Smooth muscle cell (in vitro differentiated cells): ENCODE results near the gene CALM3. TPM values are rescaled to one million over a fixed set of nuclear protein-coding genes. Genes with fewer than 3 reads are reported as not detected.
"Not testable (repeated sequence)": the region's sequence is repeated elsewhere in the genome, so short reads cannot be mapped to it uniquely, and the experiment has no call there.

Experiments
- DNase-seq: peaks from one replicate; lab custom pipeline; 2025; ENCODE audit not compliant: unreplicated experiment; lab: John Stamatoyannopoulos, UW
- H2AFZ ChIP-seq: fragments of 200-600 bp; sonication (generic); 2 replicates; pipeline ENCODE4 v1.6.0; 2016; ENCODE audit warnings: antibody characterized with exemption, low read depth, mild to moderate bottlenecking
- H3F3A ChIP-seq: fragments of 200-600 bp; sonication (generic); 2 replicates; pipeline ENCODE4 v1.6.0; 2017; ENCODE audit warnings: antibody characterized with exemption, low read depth
- H3K27ac ChIP-seq: fragments of 200-600 bp; sonication (generic); 2 replicates; pipeline ENCODE4 v1.5.1; 2016; ENCODE audit warnings: low read depth, mild to moderate bottlenecking
- H3K27me3 ChIP-seq: fragments of 200-600 bp; sonication (generic); 2 replicates; pipeline ENCODE4 v1.6.1; 2016; ENCODE audit warnings: low read depth, mild to moderate bottlenecking
- H3K36me3 ChIP-seq: fragments of 200-600 bp; sonication (generic); 2 replicates; pipeline ENCODE4 v1.5.1; 2016; ENCODE audit warnings: low read depth
- H3K4me1 ChIP-seq: fragments of 200-600 bp; sonication (generic); 2 replicates; pipeline ENCODE4 v1.5.1; 2016; ENCODE audit warnings: low read depth
- H3K4me2 ChIP-seq: fragments of 200-600 bp; sonication (generic); 2 replicates; pipeline ENCODE4 v1.6.0; 2016; ENCODE audit warnings: mild to moderate bottlenecking
- H3K4me3 ChIP-seq: fragments of 200-600 bp; sonication (generic); 2 replicates; pipeline ENCODE4 v1.5.1; 2016; ENCODE audit warnings: mild to moderate bottlenecking
- H3K79me2 ChIP-seq: fragments of 200-600 bp; sonication (generic); 2 replicates; pipeline ENCODE4 v1.6.0; 2016; ENCODE audit warnings: low read depth, mild to moderate bottlenecking
- H3K9ac ChIP-seq: fragments of 200-600 bp; sonication (generic); 2 replicates; pipeline ENCODE4 v1.6.0; 2016; ENCODE audit warnings: low read depth
- H3K9me3 ChIP-seq: fragments of 200-600 bp; sonication (generic); replicated peaks from 2 replicates; pipeline ENCODE4 v1.5.1; 2016; ENCODE audit warnings: low read depth
- H4K20me1 ChIP-seq: fragments of 200-600 bp; sonication (generic); 2 replicates; pipeline ENCODE4 v1.6.0; 2016; ENCODE audit warnings: low read depth
- CTCF ChIP-seq: fragments of 200-600 bp; sonication (generic); IDR thresholded peaks from 2 replicates; pipeline ENCODE4 v1.5.1; 2017; ENCODE audit warnings: borderline replicate concordance, mild to moderate bottlenecking, antibody characterized with exemption; ENCODE audit not compliant: insufficient read depth, poor library complexity, severe bottlenecking
- WGBS: methylation state at CpG from one replicate; pipeline ENCODE4 v1.1.7; 2016; ENCODE audit warnings: low lambda C conversion rate; 5-methylcytosine and 5-hydroxymethylcytosine counted together
- polyA plus RNA-seq: library from polyadenylated mRNA; unstranded; fragments of >200 nt; fragmentation: Nextera tagmentation; extraction: Ambion mirVana; gene quantifications from 2 replicates; pipeline ENCODE4 v1.2.1, GENCODE V29; 2016
- total RNA-seq: library from RNA; depleted of rRNA; stranded (reverse); fragments of >200 nt; gene quantifications from 2 replicates; pipeline ENCODE4 v1.2.3, GENCODE V29; 2014

Gene CALM3
- total and polyA plus RNA-seq, 2 experiments from 2014 or later: 172 to 183 TPM

DNA sequence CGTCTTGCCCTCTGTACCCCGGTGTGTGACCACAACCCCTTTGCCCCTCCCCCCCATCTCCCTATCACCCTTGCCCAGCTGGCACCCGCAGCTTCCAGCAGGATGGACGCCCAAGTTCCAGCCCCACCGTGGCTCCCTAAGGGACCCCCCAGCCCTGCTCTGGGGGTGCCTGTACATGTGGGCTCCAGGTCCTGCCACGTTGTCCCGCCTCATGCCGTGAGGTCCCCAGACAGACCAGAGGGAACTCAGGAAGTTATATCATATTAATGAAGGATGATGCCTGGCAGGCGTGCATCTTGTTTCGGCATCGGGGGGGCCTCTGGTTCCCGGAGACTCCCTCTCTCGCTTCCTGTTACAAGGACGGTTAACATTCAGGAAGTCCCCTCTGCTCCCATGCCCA is 25.3 kb downstream of the CALM3 start:
- Histone ChIP-seq H4K20me1 (no peaks in the 10 kb centered on the region), H3K9me3 (no peaks in the 10 kb centered on the region), H3K9ac (no peak overlapping the region), H2AFZ (no peak overlapping the region), H3K4me1 (peaks cover 9% of the 10 kb centered on the region), H3K4me2 (no peak overlapping the region), H3K4me3 (no peak overlapping the region), H3K27ac (no peak overlapping the region), H3K79me2 (no peaks in the 10 kb centered on the region), H3F3A (peaks cover 6% of the 10 kb centered on the region), H3K36me3 (no peaks in the 10 kb centered on the region), H3K27me3 (no peaks in the 10 kb centered on the region)
- DNase-seq: no peak
- no peak for TF ChIP-seq CTCF
- 93% methylated on average over 14 of the region's 14 CpGs for WGBS

DNA sequence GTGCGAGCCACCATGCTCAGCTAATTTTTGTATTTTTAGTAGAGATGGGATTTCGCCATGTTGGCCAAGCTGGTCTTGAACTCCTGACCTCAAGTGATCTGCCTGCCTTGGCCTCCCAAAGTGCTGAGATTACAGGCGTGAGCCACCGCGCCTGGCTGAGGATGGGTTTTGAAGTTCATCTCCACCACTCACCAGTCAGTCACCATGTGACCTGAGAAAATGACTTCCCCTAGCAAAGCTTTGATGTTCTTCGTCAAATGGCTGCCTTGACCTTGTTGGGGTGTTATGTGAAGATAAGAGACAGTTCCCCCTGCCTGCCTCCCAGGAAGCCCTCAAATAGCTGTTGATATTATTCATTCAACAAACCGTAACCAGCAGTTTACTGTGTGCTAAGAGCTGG is 27.8 kb downstream of the CALM3 start:
- H3F3A ChIP-seq, H3K36me3 ChIP-seq, H3K4me3 ChIP-seq, H4K20me1 ChIP-seq, DNase-seq, H2AFZ ChIP-seq, H3K27ac ChIP-seq, H3K9me3 ChIP-seq, H3K9ac ChIP-seq, H3K79me2 ChIP-seq, H3K27me3 ChIP-seq, H3K4me2 ChIP-seq: not testable (repeated sequence)
- WGBS: 81% methylated on average over 7 of the region's 7 CpGs
- H3K4me1 ChIP-seq: peaks cover 12% of the 10 kb centered on the region

DNA sequence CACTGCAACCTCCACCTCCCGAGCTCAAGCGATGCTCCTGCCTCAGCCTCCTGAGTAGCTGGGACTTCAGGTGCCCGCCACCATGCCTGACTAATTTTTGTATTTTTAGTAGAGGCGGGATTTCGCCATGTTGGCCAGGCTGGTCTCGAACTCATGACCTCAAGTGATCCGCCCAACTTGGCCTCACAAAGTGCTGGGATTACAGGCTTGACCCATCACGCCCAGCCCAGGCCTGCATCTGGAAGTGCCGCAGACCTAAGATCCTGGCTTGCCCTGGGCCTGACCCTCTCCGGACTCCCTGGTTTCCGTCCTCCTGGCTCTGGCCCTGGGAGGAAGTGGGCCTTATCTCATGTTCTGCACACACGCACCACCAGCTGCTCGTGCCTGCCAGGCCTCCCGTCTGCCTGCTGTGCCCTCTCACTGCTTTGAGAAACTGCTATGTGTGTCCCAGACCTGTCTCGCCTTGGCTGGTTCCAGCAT is 28.5 kb downstream of the CALM3 start:
- Histone ChIP-seq H3K4me3 (no peak overlapping the region), H3K4me1 (peaks cover 12% of the 10 kb centered on the region), H3K79me2 (no peaks in the 10 kb centered on the region), H2AFZ (no peak overlapping the region), H3K4me2 (no peak overlapping the region), H3K9ac (no peak overlapping the region), H3K27ac (no peak overlapping the region), H3K36me3 (no peaks in the 10 kb centered on the region), H3K27me3 (peaks cover 3% of the 10 kb centered on the region), H3K9me3 (no peaks in the 10 kb centered on the region), H3F3A (peaks cover 6% of the 10 kb centered on the region), H4K20me1 (no peaks in the 10 kb centered on the region)
- DNase-seq: no peak
- 63% methylated on average over 15 of the region's 15 CpGs for WGBS
- no peak for TF ChIP-seq CTCF

- Histone ChIP-seq H2AFZ (peak overlapping the region; percentile 16), H3K27me3 (peaks cover 10% of the 10 kb centered on the region), H4K20me1 (no peaks in the 10 kb centered on the region), H3K9me3 (no peaks in the 10 kb centered on the region), H3K27ac (no peak overlapping the region), H3K79me2 (no peaks in the 10 kb centered on the region), H3K36me3 (no peaks in the 10 kb centered on the region), H3K9ac (no peak overlapping the region), H3K4me1 (peaks cover 12% of the 10 kb centered on the region), H3F3A (no peaks in the 10 kb centered on the region), H3K4me2 (peak overlapping the region; percentile 4), H3K4me3 (no peak overlapping the region)
- 89% methylated on average over 13 of the region's 14 CpGs for WGBS
- TF ChIP-seq CTCF: no peak
- no peak for DNase-seq
Measured at GRCh38 chr19:46630586-46631205, 29.6 kb downstream of the CALM3 start.
